Lower leg skin (tissue), 3 donors: ENCODE measurements around the gene PLCXD3.

ENCODE experiments used
- CTCF ChIP-seq, 3 donors: fragments of 450-650 bp; IDR thresholded peaks; one replicate each; pipeline ENCODE4 v1.5.1; 2016; ENCODE audit warnings: antibody characterized with exemption in 3 of 3, mild to moderate bottlenecking in 3 of 3, moderate library complexity in 2 of 3
- POLR2A ChIP-seq, 2 donors: fragments of 450-650 bp; IDR thresholded peaks; one replicate each; pipeline ENCODE4 v1.6.1; 2016 to 2017; ENCODE audit warnings: antibody characterized with exemption in 2 of 2, mild to moderate bottlenecking in 1 of 2, moderate library complexity in 1 of 2

GRCh38 chr5:41447650-41448510 is 62.5 kb downstream of the PLCXD3 start:
- TF ChIP-seq CTCF (IDR thresholded peaks at IDR 0.05) = no peak
- TF ChIP-seq POLR2A (IDR thresholded peaks at IDR 0.05) = no peak
